HG03520 (cell line): Measurements from ENCODE around the gene USP37.

Experiments
- ATAC-seq: cut with Tn5 transposase; IDR thresholded peaks from one replicate; pipeline ENCODE4 v1.9.1; 2021; ENCODE audit warnings: mild to moderate bottlenecking, moderate library complexity; ENCODE audit not compliant: unreplicated experiment

USP37 gene

DNA sequence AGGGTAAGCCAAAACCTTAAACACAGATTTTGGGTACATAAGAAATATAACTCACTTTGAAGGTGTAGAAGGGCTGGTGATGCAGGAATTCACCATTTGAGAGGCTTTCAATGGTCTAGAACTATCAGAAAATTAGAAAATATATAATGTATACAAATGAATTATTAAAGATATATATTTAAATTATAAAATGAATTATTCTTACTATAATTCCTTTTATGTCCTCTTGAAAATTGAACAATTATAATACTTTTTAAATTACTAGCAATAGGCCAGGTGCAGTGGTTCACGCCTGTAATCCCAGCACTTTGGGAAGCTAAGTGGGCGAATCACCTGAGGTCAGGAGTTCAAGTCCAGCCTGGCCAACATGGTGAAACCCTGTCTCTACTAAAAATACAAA, 88.6 kb downstream of the USP37 start:
- ATAC-seq: no peak

DNA sequence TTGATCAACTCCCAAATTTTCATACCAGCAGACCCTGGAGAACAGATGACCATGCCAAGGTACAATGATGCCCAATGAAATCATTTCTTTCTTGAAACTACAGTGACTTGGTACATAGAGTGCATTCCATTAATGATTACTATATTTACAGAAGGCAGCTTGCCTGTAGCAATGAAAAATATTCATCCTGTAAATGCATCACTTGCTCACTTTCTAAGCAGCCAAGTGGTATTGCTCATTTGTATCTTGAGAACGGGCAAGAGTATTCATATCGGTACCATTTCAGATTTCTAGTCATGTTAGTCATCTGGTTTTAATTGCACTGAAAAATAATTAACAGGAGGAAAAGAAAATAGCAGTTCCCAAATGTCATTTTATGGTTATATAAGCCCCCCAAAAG, 89.6 kb downstream of the USP37 start:
- no peak for ATAC-seq

GRCh38 chr2:218477247-218477646, 90.9 kb downstream of the USP37 start:
- ATAC-seq: no peak

DNA sequence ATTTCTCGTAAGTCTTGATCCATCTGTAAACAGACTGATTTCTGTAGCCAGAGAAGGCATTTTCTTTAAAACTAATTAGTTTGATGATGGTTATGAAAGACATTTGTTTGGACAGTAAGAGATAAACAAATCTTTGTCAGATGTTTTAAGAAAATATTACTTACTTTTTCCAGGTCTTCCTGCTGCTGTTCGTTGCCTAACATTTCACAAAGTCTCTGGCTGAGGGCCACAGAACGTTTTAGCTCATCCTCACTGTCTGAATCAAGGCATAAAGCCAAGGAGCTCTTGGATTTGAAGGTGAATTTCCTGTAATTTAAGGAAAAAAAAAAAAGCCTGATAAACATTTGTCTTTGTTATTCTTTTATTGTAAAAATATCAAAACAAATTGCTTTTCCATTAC, 91.5 kb downstream of the USP37 start:
- ATAC-seq: no peak

DNA sequence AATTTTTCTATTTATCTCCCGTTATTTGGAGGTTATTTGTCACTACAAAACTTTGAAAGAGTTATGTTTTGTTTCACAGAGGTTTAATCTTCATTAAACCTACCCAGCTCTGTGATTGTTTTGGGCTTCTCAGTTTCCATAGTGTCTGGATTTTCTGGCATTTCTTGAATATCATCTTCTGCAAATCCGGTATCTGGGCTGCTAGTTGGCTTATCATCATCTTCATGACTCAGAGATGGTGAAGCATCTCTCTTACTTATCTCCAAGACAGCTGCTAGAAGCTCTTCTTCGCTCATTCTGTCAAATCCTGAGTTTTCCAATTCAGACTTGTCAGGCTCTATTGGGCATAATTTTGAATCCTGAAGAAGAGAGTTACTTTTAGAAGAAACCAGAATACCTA, 93.6 kb downstream of the USP37 start:
- no peak for ATAC-seq

DNA sequence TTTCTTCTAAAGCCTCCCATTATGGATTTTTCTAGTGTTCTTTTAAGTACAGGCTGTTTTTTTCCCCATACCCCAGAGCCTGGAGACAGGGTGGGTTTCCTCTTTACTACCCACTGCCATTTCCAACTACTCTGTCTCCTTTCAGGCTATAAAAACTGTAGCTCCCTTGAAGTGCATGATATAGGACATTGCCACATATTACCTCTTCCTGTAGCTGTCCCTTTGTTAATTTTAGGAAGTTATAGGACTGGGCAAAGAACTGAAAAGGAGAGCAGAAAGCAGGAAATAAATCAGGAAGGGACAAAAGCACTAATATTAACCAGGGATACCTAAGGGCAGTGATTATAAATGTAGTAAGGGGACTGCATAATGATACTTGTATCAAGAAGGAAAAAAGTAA, 95.2 kb downstream of the USP37 start:
- ATAC-seq: no peak

GRCh38 chr2:218471982-218472381, 96.2 kb downstream of the USP37 start:
- ATAC-seq: no peak

DNA sequence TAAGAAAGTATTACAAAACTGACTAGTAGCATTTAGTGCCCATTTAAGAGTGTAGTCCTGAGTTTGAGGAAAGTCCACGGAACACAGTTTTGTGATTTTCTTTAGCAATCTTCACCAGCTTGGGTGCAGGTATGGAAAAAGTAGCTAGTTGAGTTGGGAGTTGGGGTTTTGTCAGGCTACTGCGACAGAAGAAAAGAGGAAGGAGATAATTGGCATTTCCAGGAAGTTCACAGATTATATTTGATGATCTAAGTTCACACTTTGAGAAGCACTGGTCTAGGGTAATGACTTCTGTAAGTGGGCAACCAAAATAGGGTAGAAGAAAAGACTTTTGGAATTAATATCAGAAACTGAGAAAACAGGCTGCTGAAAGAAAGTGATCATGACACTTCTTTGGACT, 97.1 kb downstream of the USP37 start:
- ATAC-seq: no peak

- ATAC-seq: no peak
These were observed 97.7 kb downstream of the USP37 start for GRCh38 chr2:218470448-218470847.

DNA sequence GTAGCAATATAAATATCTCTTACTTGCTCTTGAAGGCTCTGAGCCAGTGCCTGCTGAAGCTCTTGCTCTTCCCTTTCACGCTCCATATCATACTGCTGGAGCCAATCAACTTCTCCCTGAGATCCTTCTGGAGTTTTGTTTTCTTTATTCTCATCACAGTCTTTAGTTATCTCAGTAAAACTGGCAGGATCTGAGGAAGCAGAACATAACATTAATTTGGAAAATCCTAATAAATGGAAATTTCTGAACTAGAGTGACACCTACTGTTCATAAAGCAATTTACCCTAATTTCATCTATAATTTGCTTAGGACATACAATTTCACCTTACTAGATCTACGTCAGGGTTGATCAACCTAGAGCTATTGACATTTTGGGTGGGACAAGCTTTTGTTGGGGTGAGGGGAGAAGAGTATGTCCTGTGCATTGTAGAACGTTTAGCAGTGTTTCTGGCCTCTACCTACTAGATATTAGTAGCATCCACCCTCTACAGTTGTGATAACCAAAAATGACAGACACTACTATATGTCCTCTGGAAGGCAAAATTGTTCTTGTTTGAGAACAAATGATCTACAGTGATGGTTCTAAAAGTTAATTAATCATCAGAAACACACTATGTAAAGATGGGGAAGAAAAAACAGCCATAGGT, 102.0 kb downstream of the USP37 start:
- ATAC-seq: no peak

- ATAC-seq: no peak
These were observed 109.6 kb downstream of the USP37 start for GRCh38 chr2:218458598-218458997.

- ATAC-seq: no peak
These were observed 111.3 kb downstream of the USP37 start for GRCh38 chr2:218456849-218457248.

DNA sequence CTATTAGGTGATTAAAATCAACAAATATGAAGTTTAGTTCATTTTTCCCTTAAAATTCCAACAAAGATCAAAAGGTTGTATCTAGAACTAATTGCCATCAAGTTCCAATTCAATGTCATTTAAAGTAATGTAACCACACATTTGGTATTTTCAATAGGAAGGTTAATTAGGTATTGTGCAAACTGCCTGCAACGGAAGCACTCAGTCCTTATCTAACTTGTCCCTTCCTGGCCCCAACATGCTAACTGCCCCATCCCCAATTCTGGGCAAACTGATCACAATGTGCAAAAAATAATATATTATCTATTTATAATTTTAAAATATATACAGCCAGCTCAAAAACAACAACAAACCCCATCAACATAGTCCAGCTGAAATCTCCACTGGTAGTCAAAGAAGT, 116.1 kb downstream of the USP37 start:
- ATAC-seq: no peak

GRCh38 chr2:218448934-218449333, 119.2 kb downstream of the USP37 start:
- no peak for ATAC-seq

GRCh38 chr2:218447072-218447471, 121.1 kb downstream of the USP37 start:
- ATAC-seq: no peak

DNA sequence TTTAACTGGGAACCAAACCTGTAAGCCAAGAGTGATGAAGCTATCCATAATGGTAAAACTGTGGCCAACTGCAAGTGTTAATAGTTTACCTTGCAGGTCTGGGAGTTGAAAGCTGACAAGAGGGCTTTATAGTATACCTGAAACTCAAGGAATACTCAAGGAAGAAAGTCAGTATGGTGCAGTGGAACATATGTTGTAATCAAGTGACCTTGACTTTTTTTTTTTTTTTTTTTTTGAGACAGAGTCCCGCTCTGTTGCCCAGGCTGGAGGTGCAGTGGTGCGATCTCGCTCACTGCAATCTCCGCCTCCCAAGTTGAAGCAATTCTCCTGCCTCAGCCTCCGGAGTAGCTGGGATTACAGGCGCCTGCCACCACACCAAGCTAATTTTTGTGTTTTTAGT, 121.6 kb downstream of the USP37 start:
- no peak for ATAC-seq

DNA sequence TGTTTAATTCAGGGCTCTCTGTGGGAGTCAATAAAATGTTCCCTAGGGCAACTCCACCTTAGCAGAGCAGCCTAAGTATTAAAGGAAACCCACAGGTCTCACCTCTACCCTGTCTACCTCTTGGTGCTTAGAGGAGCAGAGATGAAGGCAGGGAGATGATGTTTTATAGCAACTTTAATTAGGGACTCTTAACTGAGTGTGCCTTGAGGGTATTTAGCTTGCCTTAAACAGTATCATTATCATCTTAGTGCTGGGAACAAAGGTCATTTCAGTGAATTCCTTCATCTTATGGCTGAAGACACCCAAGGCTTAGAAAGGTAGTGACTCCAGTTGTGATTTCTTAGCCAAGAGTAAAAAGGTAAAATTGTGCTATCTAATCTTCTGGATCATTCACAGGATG, 122.5 kb downstream of the USP37 start:
- no peak for ATAC-seq

GRCh38 chr2:218444692-218445357, 123.3 kb downstream of the USP37 start:
- no peak for ATAC-seq

DNA sequence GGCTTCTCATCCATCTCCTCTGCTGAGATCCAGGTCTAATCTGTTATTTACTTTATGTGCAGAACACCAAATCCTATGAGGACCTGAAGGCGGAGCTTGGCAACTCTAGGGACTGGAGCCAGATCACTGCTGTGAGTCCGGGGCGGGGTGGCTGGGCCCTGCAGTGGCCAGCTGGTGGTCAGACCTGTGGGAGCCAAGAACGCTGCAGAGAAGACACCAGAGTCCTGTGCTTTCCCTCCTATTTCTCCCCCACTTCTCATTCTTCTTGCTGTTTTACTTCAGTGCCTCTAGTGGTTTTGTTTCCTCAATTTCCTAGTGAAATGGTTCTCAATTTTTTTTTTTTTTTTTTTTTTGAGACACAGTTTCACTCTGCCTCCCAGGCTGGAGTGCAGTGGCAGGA, 129.6 kb downstream of the USP37 start:
- ATAC-seq: no peak

DNA sequence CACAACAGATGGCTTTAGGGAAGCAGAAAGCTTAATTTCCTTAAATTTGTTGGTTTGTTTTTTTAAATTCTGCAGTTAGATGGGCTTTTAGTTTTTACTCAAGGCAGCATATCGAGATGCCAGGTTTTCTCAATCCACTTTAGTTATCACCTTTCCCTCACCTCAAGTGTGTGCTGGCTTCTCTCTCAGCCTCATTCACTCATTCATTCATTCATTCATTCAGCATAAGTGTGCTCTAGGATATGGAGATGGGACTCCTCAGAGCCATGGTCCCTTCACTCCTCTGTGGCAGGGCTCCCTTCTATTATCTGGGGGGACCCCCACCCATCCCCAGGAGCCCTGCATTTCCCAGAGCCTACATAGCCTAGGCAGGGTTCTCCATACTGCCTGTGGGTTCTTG, 130.2 kb downstream of the USP37 start:
- ATAC-seq: no peak

DNA sequence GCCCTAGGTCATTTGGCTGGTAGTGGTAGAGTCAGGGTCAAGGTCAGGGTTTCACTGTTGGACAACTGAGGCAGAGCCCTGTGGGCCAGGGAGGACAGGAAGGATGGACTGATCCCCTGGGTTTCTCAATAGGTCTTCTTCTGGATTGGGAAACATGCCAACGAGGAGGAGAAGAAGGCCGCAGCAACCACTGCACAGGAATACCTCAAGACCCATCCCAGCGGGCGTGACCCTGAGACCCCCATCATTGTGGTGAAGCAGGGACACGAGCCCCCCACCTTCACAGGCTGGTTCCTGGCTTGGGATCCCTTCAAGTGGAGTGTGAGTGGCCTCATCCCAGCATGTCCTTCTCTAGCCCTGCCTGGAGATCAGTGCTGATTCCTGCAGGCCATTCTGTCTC, 131.2 kb downstream of the USP37 start:
- ATAC-seq: no peak

DNA sequence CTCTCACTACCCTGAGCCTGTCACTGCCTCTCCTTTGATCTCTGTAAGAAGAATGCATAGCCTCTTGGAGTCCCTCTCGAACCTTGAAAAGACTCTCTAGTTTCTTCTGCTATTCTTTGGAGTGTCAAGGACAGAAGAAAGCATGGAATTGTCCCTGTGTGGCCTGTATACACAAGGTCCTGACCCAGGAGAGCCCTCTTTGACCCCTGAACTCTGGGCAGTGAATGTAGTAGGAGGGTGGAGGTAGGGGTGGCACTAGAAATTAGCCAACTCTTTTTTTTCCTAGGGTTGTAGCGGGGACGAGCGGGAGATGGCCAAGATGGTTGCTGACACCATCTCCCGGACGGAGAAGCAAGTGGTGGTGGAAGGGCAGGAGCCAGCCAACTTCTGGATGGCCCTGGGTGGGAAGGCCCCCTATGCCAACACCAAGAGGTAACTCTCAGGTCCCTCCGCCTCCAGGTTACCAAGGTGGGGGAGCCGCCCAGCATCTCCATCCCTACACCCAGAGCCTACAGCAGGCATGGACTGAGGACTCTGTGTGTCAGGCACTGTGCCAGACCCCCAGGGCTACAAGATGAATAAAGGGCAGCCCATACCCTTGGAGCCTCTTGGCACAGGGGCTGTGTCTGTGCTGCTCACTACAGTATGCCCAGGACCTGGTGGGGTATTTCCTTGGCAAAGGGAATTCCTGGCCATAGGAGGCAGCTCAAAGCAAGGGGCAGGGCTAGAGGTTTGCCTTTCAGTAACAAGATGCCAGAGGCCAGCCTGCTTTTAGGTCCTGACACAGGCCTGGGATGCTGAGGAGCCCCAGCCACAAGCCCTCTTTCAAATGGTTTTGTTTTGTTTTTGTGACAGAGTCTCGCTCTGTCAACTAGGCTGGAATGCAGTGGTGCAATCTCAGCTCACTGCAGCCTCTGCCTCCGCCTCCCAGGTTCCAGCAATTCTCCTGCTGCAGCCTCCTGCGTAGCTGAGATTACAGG, 132.9 kb downstream of the USP37 start:
- ATAC-seq: no peak
